Pancreas (tissue), 10 donors: ENCODE measurements around the gene PPP1R16B. TPM values are rescaled to one million over a fixed set of nuclear protein-coding genes. Genes with fewer than 3 reads are reported as not detected.

ENCODE experiments used
- ATAC-seq, 4 donors: fragments of 200-7000 bp; cut with Tn5 transposase; one replicate each; pipeline versions ENCODE4 v1.8.0 to v1.9.1; 2020; ENCODE audit warnings: mild to moderate bottlenecking in 4 of 4, moderate library complexity in 4 of 4
- DNase-seq, 6 donors: peaks; one replicate each; pipeline ENCODE4 v3.0.0-alpha.2; 2020
- FAIRE-seq: peaks from 2 replicates; lab custom pipeline; 2012; peaks lifted over from hg19 to GRCh38; lab: Jason Lieb, UNC
- H3K27ac ChIP-seq, 4 donors: fragments of 200-600 bp; sonication (generic); 1 replicate in 3 of 4; 2 replicates in 1 of 4; pipeline versions ENCODE4 v1.5.0 to v1.8.0; 2020
- H3K27me3 ChIP-seq, 4 donors: fragments of 200-600 bp; one replicate each; pipeline ENCODE4 v1.8.0; 2021
- H3K36me3 ChIP-seq, 3 donors: fragments of 200-600 bp; sonication (generic) in 1 of 3; one replicate each; pipeline versions ENCODE4 v1.5.0 to v1.8.0; 2020 to 2021
- H3K4me1 ChIP-seq, 3 donors: fragments of 200-600 bp; one replicate each; pipeline ENCODE4 v1.8.0; 2021
- H3K4me3 ChIP-seq, 4 donors: fragments of 200-600 bp; sonication (generic) in 2 of 4; one replicate each; pipeline versions ENCODE4 v1.5.0 to v1.8.0; 2020 to 2021
- H3K9me3 ChIP-seq, 4 donors: fragments of 200-600 bp; one replicate each; pipeline ENCODE4 v1.8.0; 2021
- WGBS, 2 donors: extraction: QIAGEN DNeasy Blood & Tissue Kit; methylation state at CpG; one replicate each; pipeline ENCODE4 v1.1.7; 2013; 5-methylcytosine and 5-hydroxymethylcytosine counted together
- intact Hi-C, 3 donors: fragments of 100-400 bp; cut with DNase I; formaldehyde crosslinking; loops; one replicate each; pipeline versions ENCODE4 v1.11.1 to v1.14.2; 2022
- polyA plus RNA-seq, 2 donors: library from polyadenylated mRNA; stranded (reverse); fragments of 200-250 nt; gene quantifications; one replicate each; pipeline ENCODE4 v1.2.3, GENCODE V29; 2013
- total RNA-seq, 6 donors: library from RNA; stranded (reverse); fragmentation: NEBNext Ultra II Directional in 4 of 6; extraction: Animal tissue kit (Norgen Biotek cat#: 25700) in 4 of 6; gene quantifications; one replicate each; pipeline versions ENCODE4 v1.2.1 to v1.2.4, GENCODE V29; 2021 to 2023
- TF ChIP-seq, protein P1 (sequence below), 4 donors: fragments of 200-600 bp; sonication (generic) in 3 of 4; IDR thresholded peaks; one replicate each; pipeline versions ENCODE4 v1.5.0 to v1.8.0; 2021; ENCODE audit warnings: antibody characterized with exemption in 4 of 4
- donor health status: healthy with polysubstance abuse.
- donor health status: DM: no; HTN: no; CAD: no; lungs with moderate emphysema.
- donor health status: DM: no; HTN: no; CAD: no.
- donor health status: control.
- donor health status: control.
- donor health status: Bipolar disorder and iron deficiency.
- donor health status: DM: yes; HTN: yes; CAD: no.
- donor health status: DM: no; HTN: no; CAD: no.
- donor health status: DM: no; HTN: no; CAD: no.
- donor health status: DM: yes; HTN: yes; CAD: no.

The PPP1R16B gene
- total and polyA plus RNA-seq, 8 donors: 1.0 to 2.7 (median 1.3) TPM

DNA sequence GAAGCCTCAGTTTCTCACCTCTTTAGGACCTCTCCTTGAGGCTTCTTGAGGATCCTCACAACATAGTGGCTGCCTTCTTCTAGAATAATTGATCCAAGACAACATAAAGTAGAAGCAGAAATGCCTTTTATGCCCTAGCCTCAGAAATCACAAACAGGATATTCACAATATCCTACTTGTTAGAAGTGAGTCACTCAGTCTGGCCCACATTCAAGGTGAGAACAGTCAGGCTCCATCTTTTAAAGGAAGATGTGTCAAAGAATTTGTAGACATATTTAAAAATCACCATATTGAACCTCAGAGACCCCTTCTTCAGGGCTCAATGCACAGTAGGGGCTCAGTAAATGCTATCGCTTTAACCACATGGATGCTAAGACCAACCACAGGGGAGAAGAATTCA is 99.9 kb downstream of the PPP1R16B start:
- H3K4me1 ChIP-seq: no peaks in the 10 kb centered on the region
- H3K4me3 ChIP-seq: no peak overlapping the region
- ATAC-seq: no peak
- H3K27me3 ChIP-seq: no peaks in the 10 kb centered on the region
- WGBS, 2 donors: 50 to 95% methylated on average over 1 of the region's 1 CpG
- no peak overlapping the region for H3K27ac ChIP-seq
- TF ChIP-seq, protein P1, sequence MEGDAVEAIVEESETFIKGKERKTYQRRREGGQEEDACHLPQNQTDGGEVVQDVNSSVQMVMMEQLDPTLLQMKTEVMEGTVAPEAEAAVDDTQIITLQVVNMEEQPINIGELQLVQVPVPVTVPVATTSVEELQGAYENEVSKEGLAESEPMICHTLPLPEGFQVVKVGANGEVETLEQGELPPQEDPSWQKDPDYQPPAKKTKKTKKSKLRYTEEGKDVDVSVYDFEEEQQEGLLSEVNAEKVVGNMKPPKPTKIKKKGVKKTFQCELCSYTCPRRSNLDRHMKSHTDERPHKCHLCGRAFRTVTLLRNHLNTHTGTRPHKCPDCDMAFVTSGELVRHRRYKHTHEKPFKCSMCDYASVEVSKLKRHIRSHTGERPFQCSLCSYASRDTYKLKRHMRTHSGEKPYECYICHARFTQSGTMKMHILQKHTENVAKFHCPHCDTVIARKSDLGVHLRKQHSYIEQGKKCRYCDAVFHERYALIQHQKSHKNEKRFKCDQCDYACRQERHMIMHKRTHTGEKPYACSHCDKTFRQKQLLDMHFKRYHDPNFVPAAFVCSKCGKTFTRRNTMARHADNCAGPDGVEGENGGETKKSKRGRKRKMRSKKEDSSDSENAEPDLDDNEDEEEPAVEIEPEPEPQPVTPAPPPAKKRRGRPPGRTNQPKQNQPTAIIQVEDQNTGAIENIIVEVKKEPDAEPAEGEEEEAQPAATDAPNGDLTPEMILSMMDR (IDR thresholded peaks at IDR 0.05): no peak
- FAIRE-seq: no peak
- intact Hi-C loops: no loop called here
- no peaks in the 10 kb centered on the region for H3K9me3 ChIP-seq
- no peaks in the 10 kb centered on the region for H3K36me3 ChIP-seq
- DNase-seq: no peak

DNA sequence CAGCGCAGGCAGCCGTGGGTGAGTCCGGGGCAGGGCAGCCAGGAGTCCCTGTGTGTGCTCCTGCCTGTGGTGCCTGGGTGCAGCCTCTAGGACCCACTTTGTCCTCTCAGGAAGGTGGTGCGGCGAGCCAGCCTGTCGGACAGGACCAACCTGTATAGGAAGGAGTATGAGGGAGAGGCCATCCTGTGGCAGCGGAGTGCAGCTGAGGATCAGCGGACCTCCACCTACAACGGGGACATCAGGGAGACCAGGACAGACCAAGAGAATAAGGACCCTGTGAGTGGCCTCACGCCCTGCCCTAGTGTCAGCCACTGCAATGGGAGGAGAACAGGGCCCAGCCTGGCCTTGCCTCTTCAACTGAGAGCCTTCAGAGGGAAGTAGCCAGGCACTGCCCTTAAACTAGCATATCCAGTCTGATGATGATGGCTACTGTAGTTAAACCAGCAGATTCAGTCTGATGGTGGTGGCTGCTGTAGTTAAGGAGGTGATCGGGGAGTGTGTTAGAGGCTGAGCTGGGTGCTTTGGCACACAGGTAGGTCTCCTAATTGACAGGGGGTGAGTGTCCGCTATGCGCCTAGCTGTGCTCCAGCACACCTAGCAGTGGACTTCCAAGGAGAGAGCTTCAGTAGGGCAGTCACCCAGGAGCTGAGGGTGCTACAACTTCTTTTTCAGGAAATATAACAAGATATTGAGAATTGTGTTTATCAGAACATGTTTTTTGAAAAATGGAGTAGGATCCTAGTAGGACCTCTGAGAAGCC is 102.6 kb downstream of the PPP1R16B start:
- H3K9me3 ChIP-seq: no peaks in the 10 kb centered on the region
- H3K36me3 ChIP-seq: no peaks in the 10 kb centered on the region
- no peaks in the 10 kb centered on the region for H3K4me1 ChIP-seq
- FAIRE-seq (no peak), DNase-seq (no peak), ATAC-seq (no peak)
- intact Hi-C loops: no loop called here
- H3K4me3 ChIP-seq: no peak overlapping the region
- H3K27me3 ChIP-seq: no peaks in the 10 kb centered on the region
- H3K27ac ChIP-seq: no peak overlapping the region
- TF ChIP-seq, protein P1 (IDR thresholded peaks at IDR 0.05): no peak
- 75 to 83% methylated on average over 13 of the region's 13 CpGs for WGBS, 2 donors

DNA sequence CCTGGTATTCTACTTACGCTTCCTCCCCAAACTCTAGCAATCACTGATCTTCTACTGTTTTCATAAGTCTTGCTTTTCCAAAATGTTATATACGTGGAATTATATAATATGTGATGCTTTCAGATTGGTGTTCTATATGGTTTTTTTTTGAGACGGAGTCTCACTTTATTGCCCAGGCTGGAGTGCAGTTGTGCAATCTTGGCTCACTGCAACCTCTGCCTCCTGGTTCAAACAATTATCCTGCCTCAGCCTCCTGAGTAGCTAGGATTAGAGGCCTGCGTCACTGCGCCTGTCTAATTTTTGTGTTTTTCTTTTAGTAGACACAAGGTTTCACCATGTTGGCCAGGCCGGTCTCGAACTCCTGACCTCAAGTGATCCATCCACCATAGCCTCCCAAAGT is 109.9 kb downstream of the PPP1R16B start:
- intact Hi-C loops: no loop called here
- no peak for FAIRE-seq

DNA sequence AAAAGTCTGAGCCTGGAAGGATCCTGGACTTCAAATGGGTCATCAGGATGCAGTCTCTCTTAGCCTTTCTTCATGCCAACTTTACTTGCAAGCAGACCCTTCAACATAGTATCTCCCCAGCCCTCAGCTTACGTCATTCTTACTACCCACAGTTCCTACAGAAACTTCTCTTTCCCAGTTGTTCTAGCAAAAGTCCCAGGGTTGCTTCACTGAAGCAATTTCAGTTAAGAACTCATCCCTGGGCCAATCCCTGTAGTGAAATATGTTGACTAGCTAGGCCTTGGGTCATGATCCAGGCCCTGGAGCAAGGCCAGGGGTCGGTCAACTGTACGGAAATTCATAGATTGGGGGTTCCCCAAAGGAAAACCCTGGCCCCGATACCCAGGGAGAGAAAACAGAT is 112.2 kb downstream of the PPP1R16B start:
- FAIRE-seq: no peak

More for the DNA sequence above, 109.9 kb downstream of the PPP1R16B start:
- H3K36me3 ChIP-seq: no peaks in the 10 kb centered on the region
- H3K4me3 ChIP-seq: no peak overlapping the region
- H3K27me3 ChIP-seq: no peaks in the 10 kb centered on the region
- no peak overlapping the region for H3K27ac ChIP-seq
- 90 to 91% methylated on average over 7 of the region's 7 CpGs for WGBS, 2 donors
- H3K9me3 ChIP-seq: no peaks in the 10 kb centered on the region
- no peak for ATAC-seq
- TF ChIP-seq, protein P1 (IDR thresholded peaks at IDR 0.05): no peak
- no peak for DNase-seq
- H3K4me1 ChIP-seq: no peaks in the 10 kb centered on the region

More for the DNA sequence above, 112.2 kb downstream of the PPP1R16B start:
- Histone ChIP-seq H3K27ac (no peak overlapping the region), H3K4me1 (no peaks in the 10 kb centered on the region), H3K36me3 (no peaks in the 10 kb centered on the region), H3K27me3 (no peaks in the 10 kb centered on the region), H3K4me3 (no peak overlapping the region), H3K9me3 (no peaks in the 10 kb centered on the region)
- intact Hi-C loops: no loop called here
- ATAC-seq: no peak
- TF ChIP-seq, protein P1 (IDR thresholded peaks at IDR 0.05): no peak
- 66 to 77% methylated on average over 4 of the region's 4 CpGs for WGBS, 2 donors
- DNase-seq: no peak
